Effector memory CD8-positive, alpha-beta T cell (primary cell): ENCODE results near the gene COX20.
"Not testable (repeated sequence)": the region's sequence is repeated elsewhere in the genome, so short reads cannot be mapped to it uniquely, and the experiment has no call there.

Experiments
- ATAC-seq: fragments of 150-1000 bp; cut with Tn5 transposase; replicated peaks from 2 replicates; pipeline ENCODE4 v1.10.0; 2021; ENCODE audit warnings: mild to moderate bottlenecking, moderate library complexity
- DNase-seq, 3 experiments: peaks; one replicate each; pipeline ENCODE4 v3.0.0; 2021
- H3K27ac Mint-ChIP-seq, 2 donors: one replicate each; pipeline ENCODE4 v1.8.0; 2022; ENCODE audit warnings: mild to moderate bottlenecking in 2 of 2, mixed read lengths in 2 of 2, moderate library complexity in 2 of 2
- H3K27me3 Mint-ChIP-seq, 2 donors: one replicate each; pipeline ENCODE4 v1.8.0; 2022; ENCODE audit warnings: mixed read lengths in 2 of 2
- H3K36me3 Mint-ChIP-seq: one replicate; pipeline ENCODE4 v1.8.0; 2022; ENCODE audit warnings: mild to moderate bottlenecking, moderate library complexity, mixed read lengths; ENCODE audit not compliant: insufficient read depth
- H3K4me1 Mint-ChIP-seq, 2 donors: one replicate each; pipeline ENCODE4 v1.8.0; 2022; ENCODE audit warnings: low read depth in 2 of 2, mixed read lengths in 2 of 2
- H3K4me3 Mint-ChIP-seq, 2 donors: one replicate each; pipeline ENCODE4 v1.8.0; 2022; ENCODE audit warnings: mild to moderate bottlenecking in 2 of 2, mixed read lengths in 2 of 2, moderate library complexity in 2 of 2
- H3K9me3 Mint-ChIP-seq, 2 donors: one replicate each; pipeline ENCODE4 v1.8.0; 2022; ENCODE audit warnings: mixed read lengths in 2 of 2
- total RNA-seq, 9 experiments: gene quantifications; one replicate each; lab custom pipeline; 2026; lab: John Stamatoyannopoulos, UW

COX20 gene, protein sequence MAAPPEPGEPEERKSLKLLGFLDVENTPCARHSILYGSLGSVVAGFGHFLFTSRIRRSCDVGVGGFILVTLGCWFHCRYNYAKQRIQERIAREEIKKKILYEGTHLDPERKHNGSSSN
- total RNA-seq = 25.5 to 58.8 (median 42.1) reads per million in 9 experiments

DNA sequence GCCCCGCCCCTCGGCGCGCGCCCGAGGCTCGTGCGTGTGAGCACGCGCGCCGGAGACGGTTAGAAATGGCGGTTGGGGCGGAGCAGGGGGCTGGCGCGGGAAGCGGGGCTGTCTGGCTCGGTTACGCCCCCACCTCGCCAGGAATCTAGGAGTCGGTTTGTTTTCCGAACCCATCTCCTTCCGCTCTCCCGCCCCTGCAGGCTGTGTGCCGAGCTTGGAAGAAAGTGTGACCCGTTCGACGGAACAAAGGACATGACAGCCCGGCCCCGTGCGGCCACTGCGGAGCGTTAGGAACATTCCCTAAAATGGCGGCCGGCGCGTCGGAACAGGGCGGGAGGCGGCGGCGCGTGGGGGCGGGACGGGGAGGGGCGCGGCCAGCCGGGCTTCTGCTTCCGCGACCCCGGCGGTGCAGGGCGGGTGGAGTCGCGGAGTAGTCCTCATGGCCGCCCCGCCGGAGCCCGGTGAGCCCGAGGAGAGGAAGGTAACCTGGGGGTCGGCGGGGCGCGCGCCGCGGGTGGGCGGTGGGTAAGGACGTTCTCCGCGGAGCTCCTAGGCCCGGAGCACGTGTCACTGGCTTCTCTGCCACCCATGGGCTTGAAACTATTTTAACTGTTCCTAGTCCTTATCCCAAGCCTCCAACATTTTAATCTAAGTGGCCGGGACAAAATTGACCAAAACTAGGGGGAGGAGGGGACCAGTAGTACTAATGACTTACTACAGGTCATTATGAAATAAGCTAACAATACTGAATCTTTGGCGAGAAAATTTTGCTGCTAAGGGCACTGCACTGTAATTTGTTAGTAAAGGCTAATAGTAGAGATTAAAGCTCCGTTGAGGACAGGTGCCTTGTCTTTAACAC is at the start of gene COX20:
Gene COX20, plus strand, starts transcription at position 383 of the 859 bp plus-strand sequence. Its CDS starts 57 bp downstream, at position 440.
- H3K4me3 Mint-ChIP-seq = peak within 1 kb of the TSS; percentile 84 to 96
- H3K36me3 Mint-ChIP-seq = peaks cover 60% of the 10 kb centered on the region
- H3K27me3 Mint-ChIP-seq = no peaks in the 10 kb centered on the region
- no peaks in the 10 kb centered on the region for H3K9me3 Mint-ChIP-seq
- peak within 1 kb of the TSS; percentile 99 for H3K27ac Mint-ChIP-seq
- DNase-seq = peak; percentile 83 to 89 (median 86)
- H3K4me1 Mint-ChIP-seq = peaks cover 32 to 53% of the 10 kb centered on the region in 2 donors
- ATAC-seq = peak; percentile 66

DNA sequence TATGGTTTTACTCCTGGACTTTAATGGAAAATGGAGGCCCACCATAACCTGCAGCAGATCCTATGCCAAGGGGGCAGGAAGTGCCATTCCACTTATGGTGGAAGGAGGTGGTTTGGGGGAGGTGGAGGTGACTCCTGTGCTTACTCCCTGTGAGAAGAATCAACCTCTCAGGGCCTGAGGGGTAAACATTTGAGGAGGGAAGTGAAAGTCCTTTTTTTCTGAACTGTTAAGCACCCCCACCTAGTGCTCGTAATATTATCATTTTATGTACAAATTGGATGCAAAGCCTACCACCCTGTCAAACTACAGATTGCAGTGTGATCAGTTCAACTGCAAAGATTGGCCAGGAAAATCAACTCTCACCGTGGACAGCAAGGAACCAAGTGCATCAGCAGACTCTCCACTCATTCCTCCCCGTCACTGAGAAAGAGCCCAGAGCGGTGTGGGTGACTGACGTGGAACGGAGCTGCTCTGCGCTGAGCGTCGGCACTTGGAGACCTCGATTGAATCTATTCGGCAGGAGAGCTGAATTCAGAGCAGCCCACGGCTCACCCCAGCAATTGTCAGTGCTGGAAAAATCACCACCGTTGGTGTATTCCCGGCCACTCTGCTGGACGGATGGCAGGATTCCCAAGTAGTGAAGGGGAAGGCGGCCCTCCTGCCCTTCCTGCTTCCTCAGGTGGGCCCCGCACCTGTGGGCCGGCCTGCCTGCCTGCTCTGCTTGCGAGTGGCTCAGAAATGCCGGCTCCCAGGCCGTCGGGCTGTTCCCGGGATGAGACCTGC is 46.8 kb upstream of the COX20 start:
- no peak for DNase-seq
- Mint-ChIP-seq H3K36me3 (no peaks in the 10 kb centered on the region), H3K27ac (no peak overlapping the region), H3K4me1 (no peaks in the 10 kb centered on the region), H3K4me3 (no peak overlapping the region), H3K27me3 (peaks cover 0 to 9% of the 10 kb centered on the region in 2 donors), H3K9me3 (no peaks in the 10 kb centered on the region)
- no peak for ATAC-seq

DNA sequence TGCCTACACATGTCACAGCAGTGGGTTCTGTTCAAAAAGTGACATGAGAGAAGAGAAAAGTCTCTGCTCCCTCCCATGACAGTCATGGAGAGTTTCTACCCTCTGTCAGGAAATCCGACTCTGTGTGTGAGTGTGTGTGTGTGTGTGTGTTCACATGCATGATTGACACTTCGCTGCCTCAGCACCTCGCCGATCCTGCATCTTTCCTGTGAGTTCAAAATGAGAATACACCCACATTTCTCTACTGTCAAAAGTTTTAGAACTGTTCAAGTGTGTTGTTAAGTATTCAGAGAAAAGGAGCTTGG is 46.2 kb upstream of the COX20 start:
- peaks cover 0 to 15% of the 10 kb centered on the region in 2 donors for H3K27me3 Mint-ChIP-seq
- H3K4me1 Mint-ChIP-seq = no peaks in the 10 kb centered on the region
- no peak overlapping the region for H3K27ac Mint-ChIP-seq
- H3K36me3 Mint-ChIP-seq = no peaks in the 10 kb centered on the region
- no peak overlapping the region for H3K4me3 Mint-ChIP-seq
- H3K9me3 Mint-ChIP-seq = no peaks in the 10 kb centered on the region
- DNase-seq = no peak
- ATAC-seq = no peak

DNA sequence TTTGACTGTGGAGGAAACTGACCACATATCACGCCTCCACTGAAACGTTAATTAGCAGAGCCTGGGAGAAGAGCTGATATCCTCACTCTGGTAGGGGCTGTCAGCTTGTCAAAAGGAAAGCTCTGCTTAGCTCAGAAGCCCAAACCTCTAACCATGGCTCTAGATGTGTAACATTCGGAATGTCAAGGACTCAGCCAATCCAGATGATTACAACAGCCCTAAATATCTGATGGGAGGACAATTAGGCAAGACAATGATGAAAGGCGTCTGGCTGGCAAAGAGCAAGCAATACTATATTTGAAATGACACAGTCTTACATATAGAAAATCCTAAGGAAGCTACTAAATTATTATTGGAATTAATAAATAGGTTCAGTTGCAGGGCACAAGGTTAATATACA is 45.7 kb upstream of the COX20 start:
- ATAC-seq (no peak), DNase-seq (no peak)
- Mint-ChIP-seq H3K27ac (no peak overlapping the region), H3K36me3 (no peaks in the 10 kb centered on the region), H3K4me1 (no peaks in the 10 kb centered on the region), H3K27me3 (peaks cover 4 to 20% of the 10 kb centered on the region in 2 donors), H3K4me3 (no peak overlapping the region), H3K9me3 (no peaks in the 10 kb centered on the region)

DNA sequence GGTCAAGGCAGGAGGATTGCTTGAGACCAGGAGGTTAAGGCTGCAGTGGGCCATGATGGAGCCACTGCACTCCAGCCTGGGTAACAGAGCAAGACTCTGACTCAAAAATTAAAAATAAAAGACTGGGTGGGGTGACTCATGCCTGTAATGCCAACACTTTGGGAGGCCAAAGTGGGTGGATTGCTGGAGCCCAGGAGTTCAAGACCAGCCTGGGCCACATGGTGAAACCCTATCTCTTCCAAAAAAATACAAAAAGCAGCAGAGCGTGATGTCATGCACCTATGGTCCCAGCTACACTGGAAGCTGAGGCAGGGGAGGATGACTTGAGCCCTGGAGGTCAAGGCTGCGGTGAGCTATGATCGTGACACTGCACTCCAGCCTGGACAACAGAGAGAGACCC is 44.4 kb upstream of the COX20 start:
- Mint-ChIP-seq H3K4me3 (no peak overlapping the region), H3K27me3 (peaks cover 4 to 23% of the 10 kb centered on the region in 2 donors), H3K36me3 (no peaks in the 10 kb centered on the region), H3K9me3 (no peaks in the 10 kb centered on the region), H3K27ac (no peak overlapping the region), H3K4me1 (no peaks in the 10 kb centered on the region)
- DNase-seq = no peak
- ATAC-seq = no peak

DNA sequence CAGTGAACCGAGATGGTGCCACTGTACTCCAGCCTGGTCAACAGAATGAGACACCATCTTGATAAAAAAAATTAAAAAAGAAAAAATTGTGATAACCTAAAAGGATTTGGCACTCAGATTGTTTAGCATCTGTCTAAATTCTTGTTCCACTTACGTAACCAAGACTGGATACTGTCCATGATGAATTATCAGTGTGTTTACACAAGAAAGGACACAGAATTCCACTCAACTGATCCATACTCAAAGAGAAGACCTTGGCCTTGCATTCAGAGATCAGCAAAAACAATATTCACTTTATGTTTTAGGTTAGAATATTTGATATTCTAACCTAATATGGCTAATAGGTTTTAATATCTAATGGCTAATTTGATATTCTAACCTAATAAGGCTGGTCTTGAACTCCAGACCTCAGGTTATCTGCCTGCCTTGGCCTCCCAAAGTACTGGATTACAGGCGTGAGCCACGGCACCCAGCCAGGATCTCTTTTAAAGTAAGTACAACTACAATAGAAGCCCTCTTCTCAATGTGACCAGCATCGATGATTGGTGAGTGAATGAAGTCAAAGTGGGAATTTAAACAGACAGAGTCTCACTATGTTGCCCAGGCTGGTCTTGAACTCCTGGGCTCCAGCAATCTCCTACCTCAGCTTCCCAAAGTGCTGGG is 43.1 kb upstream of the COX20 start:
- no peaks in the 10 kb centered on the region for H3K9me3 Mint-ChIP-seq
- peaks cover 0 to 2% of the 10 kb centered on the region in 2 donors for H3K4me1 Mint-ChIP-seq
- no peak for ATAC-seq
- H3K27ac Mint-ChIP-seq = no peak overlapping the region
- peaks cover 4 to 23% of the 10 kb centered on the region in 2 donors for H3K27me3 Mint-ChIP-seq
- H3K36me3 Mint-ChIP-seq = no peaks in the 10 kb centered on the region
- DNase-seq = no peak
- H3K4me3 Mint-ChIP-seq = no peak overlapping the region

DNA sequence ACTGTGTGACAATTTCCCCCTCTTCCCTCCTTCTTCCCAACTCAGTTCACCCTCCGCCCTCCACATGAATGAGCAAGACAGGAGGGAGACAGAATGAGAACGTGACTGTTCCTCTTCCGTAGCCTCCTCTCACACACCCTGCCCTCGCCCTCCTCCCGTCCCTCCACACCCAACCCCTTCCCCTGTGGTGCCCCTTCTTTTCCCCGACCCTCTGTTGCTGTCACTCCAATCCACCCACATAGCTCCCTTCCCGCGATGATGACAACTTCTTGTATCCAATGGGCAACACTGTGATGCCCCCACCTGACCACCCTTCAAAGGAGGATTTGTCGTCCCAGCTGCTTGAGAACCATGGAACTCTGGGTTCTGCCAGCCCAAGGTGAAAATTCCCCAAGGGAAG is 41.4 kb upstream of the COX20 start:
- Mint-ChIP-seq H3K9me3 (no peaks in the 10 kb centered on the region), H3K36me3 (no peaks in the 10 kb centered on the region), H3K27ac (no peak overlapping the region), H3K4me3 (no peak overlapping the region), H3K27me3 (peaks cover 4 to 28% of the 10 kb centered on the region in 2 donors), H3K4me1 (peaks cover 0 to 2% of the 10 kb centered on the region in 2 donors)
- DNase-seq (no peak), ATAC-seq (no peak)

DNA sequence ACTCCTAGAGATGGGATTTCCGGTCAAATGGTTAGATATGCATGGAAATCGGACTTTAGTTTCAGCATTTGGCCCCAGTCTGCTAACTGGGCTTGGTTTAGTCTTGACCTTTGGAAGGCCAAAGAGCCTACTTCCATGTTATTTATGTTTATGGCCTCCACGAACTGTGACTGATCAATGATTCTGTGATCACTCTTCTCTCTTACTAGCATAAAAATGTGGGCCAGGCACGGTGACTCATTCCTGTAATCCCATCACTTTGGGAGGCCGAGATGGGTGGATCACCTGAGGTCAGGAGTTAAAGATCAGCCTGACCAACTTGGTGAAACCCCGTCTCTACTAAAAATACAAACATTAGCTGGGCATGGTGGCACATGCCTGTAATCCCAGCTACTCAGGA is 40.9 kb upstream of the COX20 start:
- DNase-seq, H3K9me3 Mint-ChIP-seq, H3K4me3 Mint-ChIP-seq, H3K27ac Mint-ChIP-seq, H3K36me3 Mint-ChIP-seq, H3K4me1 Mint-ChIP-seq, ATAC-seq: not testable (repeated sequence)
- peaks cover 4 to 24% of the 10 kb centered on the region in 2 donors for H3K27me3 Mint-ChIP-seq

DNA sequence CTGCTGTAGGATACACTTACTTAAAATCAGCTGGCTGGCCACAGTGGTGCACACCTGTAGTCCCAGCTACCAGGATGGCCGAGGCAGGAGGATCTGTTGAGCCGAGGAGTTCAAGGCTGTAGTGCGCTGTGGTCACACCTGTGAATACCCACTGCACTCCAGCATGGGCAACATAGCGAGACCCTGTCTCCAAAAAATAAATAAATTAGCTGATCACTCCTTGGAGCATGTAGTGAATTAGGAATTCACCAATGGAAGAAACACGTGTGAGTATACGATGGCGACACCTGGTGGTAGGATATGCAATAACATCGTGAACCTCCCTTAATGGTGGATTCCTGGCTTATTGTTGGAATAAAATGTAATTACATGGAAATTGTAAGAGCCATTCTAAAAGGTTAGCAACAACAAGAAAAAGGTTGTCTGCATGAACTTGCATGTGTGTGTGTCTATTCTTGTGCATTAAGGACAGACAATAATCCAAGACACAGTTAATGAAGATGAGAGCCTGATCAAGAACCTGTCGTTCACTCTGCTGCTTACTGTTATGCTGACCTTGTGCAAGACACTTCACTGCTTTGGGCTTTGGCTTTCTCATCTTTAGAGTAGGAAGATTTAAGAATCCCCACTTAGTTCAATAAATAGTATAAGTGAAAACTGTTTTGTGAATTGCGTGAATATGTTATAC is 38.6 kb upstream of the COX20 start:
- peak; percentile 45 to 55 (median 46) for DNase-seq
- Mint-ChIP-seq H3K27ac (no peak overlapping the region), H3K27me3 (peaks cover 4 to 37% of the 10 kb centered on the region in 2 donors), H3K36me3 (no peaks in the 10 kb centered on the region), H3K4me1 (peaks cover 3 to 4% of the 10 kb centered on the region in 2 donors), H3K9me3 (no peaks in the 10 kb centered on the region), H3K4me3 (no peak overlapping the region)
- peak; percentile 33 for ATAC-seq

DNA sequence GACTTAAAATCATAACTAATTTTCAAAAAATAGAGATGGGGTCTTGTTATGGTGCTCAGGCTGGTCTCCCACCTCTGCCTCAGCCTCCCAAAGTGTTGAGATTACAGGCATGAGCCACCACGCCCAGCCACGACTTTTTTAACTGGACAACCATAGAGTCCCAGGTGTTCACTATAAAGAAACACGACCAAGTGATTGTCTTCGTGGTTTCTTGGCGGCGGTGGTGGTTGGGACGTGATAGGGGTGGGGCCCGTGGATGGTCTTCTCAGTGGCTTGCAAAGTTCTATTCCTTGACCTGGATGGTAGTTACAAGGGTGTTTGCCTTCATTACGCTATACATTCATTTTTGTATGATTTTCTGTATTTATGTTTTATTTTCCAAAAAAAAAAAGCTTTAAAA is 34.6 kb upstream of the COX20 start:
- H3K27ac Mint-ChIP-seq = no peak overlapping the region
- no peaks in the 10 kb centered on the region for H3K9me3 Mint-ChIP-seq
- H3K27me3 Mint-ChIP-seq = peaks cover 0 to 33% of the 10 kb centered on the region in 2 donors
- DNase-seq = no peak
- peaks cover 3 to 4% of the 10 kb centered on the region in 2 donors for H3K4me1 Mint-ChIP-seq
- H3K4me3 Mint-ChIP-seq = no peak overlapping the region
- no peak for ATAC-seq
- H3K36me3 Mint-ChIP-seq = no peaks in the 10 kb centered on the region

DNA sequence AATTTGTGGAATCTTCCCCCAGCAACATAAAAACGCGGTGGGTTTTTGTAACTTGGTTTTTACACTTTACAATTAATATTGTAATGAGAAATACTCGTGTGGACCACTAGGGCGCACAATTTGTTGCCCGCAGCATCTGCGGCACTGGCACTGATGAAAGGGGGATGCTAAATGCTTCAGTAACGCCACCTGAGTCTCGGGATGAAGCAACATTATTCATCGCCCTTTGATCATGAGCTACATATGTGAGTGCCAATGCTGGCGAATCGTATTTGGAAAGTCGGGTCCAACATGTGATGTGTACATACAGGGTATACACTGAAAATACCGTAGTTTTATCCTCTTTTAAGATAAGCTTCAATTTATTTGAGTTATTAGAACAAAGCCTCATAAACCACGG is 34.2 kb upstream of the COX20 start:
- DNase-seq = peak; percentile 18 to 41 (median 37)
- no peaks in the 10 kb centered on the region for H3K9me3 Mint-ChIP-seq
- peaks cover 3 to 4% of the 10 kb centered on the region in 2 donors for H3K4me1 Mint-ChIP-seq
- no peaks in the 10 kb centered on the region for H3K36me3 Mint-ChIP-seq
- H3K27me3 Mint-ChIP-seq = peaks cover 0 to 33% of the 10 kb centered on the region in 2 donors
- H3K4me3 Mint-ChIP-seq = no peak overlapping the region
- ATAC-seq = peak; percentile 76
- no peak overlapping the region for H3K27ac Mint-ChIP-seq

DNA sequence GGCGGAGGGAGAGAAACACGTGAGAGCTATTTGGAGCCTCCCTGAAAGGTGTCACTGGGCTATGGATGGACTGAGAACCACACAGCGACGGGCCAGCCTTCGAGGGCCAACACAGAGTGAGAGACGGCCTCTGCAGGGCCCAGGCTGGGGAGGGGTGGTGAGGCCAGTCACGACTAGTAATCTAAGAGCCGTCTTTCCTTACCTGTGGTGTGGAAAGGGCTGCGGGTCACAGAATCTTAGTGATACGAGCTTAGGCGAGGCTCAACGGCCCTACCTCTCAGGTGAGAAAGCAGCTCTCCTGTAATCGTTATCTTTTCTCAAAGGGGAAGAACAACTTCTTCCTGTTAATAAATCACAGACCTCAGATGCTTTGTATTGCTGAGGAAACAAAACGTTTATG is 33.4 kb upstream of the COX20 start:
- H3K27me3 Mint-ChIP-seq = peaks cover 0 to 33% of the 10 kb centered on the region in 2 donors

More for the DNA sequence above, 33.4 kb upstream of the COX20 start:
- DNase-seq (no peak), ATAC-seq (no peak)
- H3K27ac Mint-ChIP-seq = no peak overlapping the region
- no peak overlapping the region for H3K4me3 Mint-ChIP-seq
- no peaks in the 10 kb centered on the region for H3K36me3 Mint-ChIP-seq
- H3K4me1 Mint-ChIP-seq = peaks cover 2 to 3% of the 10 kb centered on the region in 2 donors
- no peaks in the 10 kb centered on the region for H3K9me3 Mint-ChIP-seq
